ENCODE data around the gene DOK7. TPM values are rescaled to one million over a fixed set of nuclear protein-coding genes. Genes with fewer than 3 reads are reported as not detected.

DOK7 gene
- total RNA-seq, 1 donor, result not detected

- TF ChIP-seq CTCF (IDR thresholded peaks at IDR 0.05; ENCODE audit: insufficient read depth, low read depth, low read length), result no peak
- no peak for DNase-seq (ENCODE audit: low read depth)
- no peak overlapping the region for H3K4me3 ChIP-seq (ENCODE audit: low read depth, low read length)
These were observed 1.4 kb upstream of the DOK7 start for GRCh38 chr4:3461515-3462291.

GRCh38 chr4:3462321-3462789 lies 751 bp upstream of the DOK7 start:
- no peak for TF ChIP-seq CTCF (IDR thresholded peaks at IDR 0.05; ENCODE audit: insufficient read depth, low read depth, low read length)
- no peak overlapping the region for H3K4me3 ChIP-seq (ENCODE audit: low read depth, low read length)
- DNase-seq (ENCODE audit: low read depth), result no peak

- H3K4me3 ChIP-seq (ENCODE audit: low read depth, low read length), result no peak overlapping the region
- no peak for DNase-seq (ENCODE audit: low read depth)
- no peak for TF ChIP-seq CTCF (IDR thresholded peaks at IDR 0.05; ENCODE audit: insufficient read depth, low read depth, low read length)
These were observed 646 bp downstream of the DOK7 start for GRCh38 chr4:3463556-3464348.

- DNase-seq (ENCODE audit: low read depth), result no peak
- H3K4me3 ChIP-seq (ENCODE audit: low read depth, low read length), result no peak overlapping the region
- TF ChIP-seq CTCF (IDR thresholded peaks at IDR 0.05; ENCODE audit: insufficient read depth, low read depth, low read length), result no peak
These were observed 1.3 kb downstream of the DOK7 start for GRCh38 chr4:3464349-3464905.

- TF ChIP-seq CTCF (IDR thresholded peaks at IDR 0.05; ENCODE audit: insufficient read depth, low read depth, low read length), result no peak
- DNase-seq (ENCODE audit: low read depth), result no peak
- H3K4me3 ChIP-seq (ENCODE audit: low read depth, low read length), result no peak overlapping the region
These were observed 2.0 kb downstream of the DOK7 start for GRCh38 chr4:3464911-3465697.

Data from fibroblast of villous mesenchyme (primary cell).